A549 treated with Mapracorat at 1 μM for 4 hours (cell line): ENCODE measurements around the gene UBE3D. TPM values are rescaled to one million over a fixed set of nuclear protein-coding genes. Genes with fewer than 3 reads are reported as not detected.

Experiments used
- total RNA-seq: library from RNA; stranded (reverse); fragments of 200-300 nt; extraction: Qiagen RNA extraction; gene quantifications from 5 replicates; pipeline ENCODE4 v1.2.3, GENCODE V29; 2022

UBE3D gene, protein sequence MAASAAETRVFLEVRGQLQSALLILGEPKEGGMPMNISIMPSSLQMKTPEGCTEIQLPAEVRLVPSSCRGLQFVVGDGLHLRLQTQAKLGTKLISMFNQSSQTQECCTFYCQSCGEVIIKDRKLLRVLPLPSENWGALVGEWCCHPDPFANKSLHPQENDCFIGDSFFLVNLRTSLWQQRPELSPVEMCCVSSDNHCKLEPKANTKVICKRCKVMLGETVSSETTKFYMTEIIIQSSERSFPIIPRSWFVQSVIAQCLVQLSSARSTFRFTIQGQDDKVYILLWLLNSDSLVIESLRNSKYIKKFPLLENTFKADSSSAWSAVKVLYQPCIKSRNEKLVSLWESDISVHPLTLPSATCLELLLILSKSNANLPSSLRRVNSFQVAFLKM
- 2.9 to 3.6 TPM (median 3.2 TPM) in 5 replicates for total RNA-seq

DNA sequence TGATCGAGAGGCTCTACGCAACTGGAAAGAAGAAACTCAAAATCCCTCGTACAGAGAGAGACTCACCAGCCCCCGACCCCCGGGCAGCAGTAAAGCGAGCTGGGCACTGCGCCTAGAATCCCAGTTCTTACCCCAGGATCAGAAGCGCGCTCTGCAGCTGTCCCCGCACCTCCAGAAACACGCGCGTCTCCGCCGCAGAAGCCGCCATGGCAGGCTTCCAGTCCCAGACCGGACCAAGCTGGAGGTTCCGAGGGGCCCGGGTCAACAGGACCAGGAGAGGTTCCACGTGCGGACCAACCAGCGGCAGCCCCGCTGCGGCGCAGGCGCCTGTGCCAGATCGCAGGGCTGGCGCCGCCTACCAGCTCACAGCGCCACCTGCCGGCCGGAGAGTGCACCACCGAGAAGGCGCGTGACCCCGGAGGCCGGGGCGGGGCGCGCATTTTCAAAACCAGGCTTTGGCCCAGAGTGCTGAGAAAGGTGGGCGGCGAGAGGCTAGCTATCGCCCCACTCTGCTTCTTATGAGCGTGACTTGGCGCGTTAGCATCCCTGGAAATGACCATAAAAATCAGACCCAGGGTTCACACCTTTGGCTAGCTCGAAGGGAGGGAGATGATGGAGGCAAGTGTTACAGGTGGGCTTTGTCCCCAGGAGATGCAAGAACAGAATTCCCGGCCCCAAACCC lies at the start of gene UBE3D:
Gene UBE3D, minus strand, starts transcription at position 331 of the 682 bp plus-strand sequence. Its CDS starts 123 bp downstream, at position 208.

DNA sequence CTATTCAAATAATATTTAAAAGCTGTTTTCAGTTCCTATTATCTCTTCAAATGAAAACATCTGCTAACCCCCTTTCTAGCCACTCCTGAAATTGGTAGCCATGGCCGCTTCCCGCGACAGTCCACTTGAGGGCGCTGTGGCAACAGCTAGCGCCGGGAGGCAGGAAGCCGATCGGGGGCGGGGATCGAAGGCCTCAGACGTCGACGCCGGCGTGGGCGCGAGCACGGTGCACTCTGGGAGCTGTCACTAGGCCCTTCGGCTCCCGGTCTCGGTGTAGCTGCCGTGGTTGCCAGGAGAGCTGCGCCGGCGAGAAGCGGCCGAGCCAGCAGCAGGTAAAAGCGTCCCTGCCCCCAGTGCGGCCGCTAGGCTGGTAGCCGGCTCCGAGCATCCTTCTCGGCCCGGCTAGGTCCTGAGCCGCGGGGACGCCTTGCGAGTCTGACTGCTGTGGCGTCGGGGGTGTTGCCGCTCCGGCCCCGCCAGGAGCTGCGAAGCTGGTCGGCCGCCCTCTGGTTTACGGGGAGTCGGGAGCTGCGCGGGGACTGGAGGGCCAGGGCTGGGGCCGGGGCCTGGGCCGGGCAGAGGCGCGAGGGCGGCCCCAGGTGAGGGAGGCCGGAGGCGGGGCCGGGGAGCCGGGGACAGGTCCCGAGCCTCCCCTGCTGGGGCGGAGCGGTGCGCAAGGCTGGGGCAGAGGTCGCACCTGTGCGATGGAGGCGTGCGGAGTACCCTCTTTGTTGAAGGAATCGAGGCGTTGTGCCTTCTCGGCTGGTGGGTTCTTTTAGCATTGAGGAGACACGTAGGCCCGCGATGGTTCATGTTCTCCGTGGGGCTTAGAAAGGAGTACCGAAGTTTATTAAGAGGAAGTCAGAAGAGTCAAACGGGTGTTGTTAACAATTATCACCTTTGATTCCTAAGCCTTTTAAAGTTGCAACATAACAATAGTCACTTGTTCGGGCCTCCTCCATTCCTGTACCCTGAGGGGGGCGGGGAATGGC lies 2.1 kb upstream of the UBE3D start, which contains the start of gene DOP1A:
Gene DOP1A, plus strand, starts transcription at position 224 of the 992 bp plus-strand sequence. CDS start 29,307 bp downstream, outside the sequence.

Other genes starting within 250 kb of the UBE3D start
- 2.2 to 4.3 TPM (median 2.7 TPM) in 5 replicates for gene DOP1A, start 1.8 kb upstream of the UBE3D start, total RNA-seq
- gene PGM3, start 127.4 kb upstream of the UBE3D start, total RNA-seq, result 21.7 to 27.3 TPM (median 25.5 TPM) in 5 replicates
- gene RWDD2A, start 127.5 kb upstream of the UBE3D start, total RNA-seq, result 1.4 to 1.9 TPM (median 1.6 TPM) in 5 replicates